ENCODE measurements around the gene PSMD14. TPM values are rescaled to one million over a fixed set of nuclear protein-coding genes. Genes with fewer than 3 reads are reported as not detected.

PSMD14 gene
- total and polyA plus RNA-seq, 2 donors (not counting 1 experiment from before 2014, with no cell fraction given): 69.2 to 87.5 TPM

GRCh38 chr2:161436411-161436810, 128.2 kb downstream of the PSMD14 start:
- Histone ChIP-seq H3K9me3 (ENCODE audit: control insufficient read depth, insufficient read depth, low read depth, low read length) (no peaks in the 10 kb centered on the region), H3K4me2 (ENCODE audit: extremely low read depth, insufficient read depth, low read length) (peak overlapping the region; percentile 40)
- DNase-seq (ENCODE audit: low read depth in 2 of 2): peak; percentile 89 to 94

DNA sequence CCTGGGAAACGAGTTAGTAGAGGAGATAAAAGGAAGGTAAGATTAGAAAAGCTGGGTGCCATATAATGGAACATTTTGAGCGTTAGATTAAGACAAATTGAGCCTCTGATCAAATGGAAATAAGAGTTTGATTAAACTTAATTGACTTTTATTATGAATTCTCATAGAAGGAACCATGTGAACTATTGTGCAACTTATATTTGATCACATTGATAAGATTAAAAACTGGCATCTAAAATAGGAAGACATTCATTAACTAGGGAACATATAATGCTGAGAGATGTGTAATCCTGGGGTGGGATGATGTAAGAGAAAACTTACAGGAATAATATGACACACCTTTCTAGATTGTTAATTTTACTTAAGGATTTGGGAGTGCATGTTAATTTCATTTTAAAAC, 130.4 kb downstream of the PSMD14 start:
- no peak overlapping the region for H3K9ac ChIP-seq (ENCODE audit: insufficient read depth, low read length)
- no peaks in the 10 kb centered on the region for H3K36me3 ChIP-seq (ENCODE audit: control insufficient read depth, insufficient read depth, low read length)
- no peak overlapping the region for H3K27ac ChIP-seq (ENCODE audit: insufficient read depth, low read length)
- no peak overlapping the region for H2AFZ ChIP-seq (ENCODE audit: low read length)
- DNase-seq (ENCODE audit: low read depth in 2 of 2): no peak
- TF ChIP-seq EZH2 (IDR thresholded peaks at IDR 0.05; ENCODE audit: low read length, missing control alignments): no peak
- TF ChIP-seq, protein P1, sequence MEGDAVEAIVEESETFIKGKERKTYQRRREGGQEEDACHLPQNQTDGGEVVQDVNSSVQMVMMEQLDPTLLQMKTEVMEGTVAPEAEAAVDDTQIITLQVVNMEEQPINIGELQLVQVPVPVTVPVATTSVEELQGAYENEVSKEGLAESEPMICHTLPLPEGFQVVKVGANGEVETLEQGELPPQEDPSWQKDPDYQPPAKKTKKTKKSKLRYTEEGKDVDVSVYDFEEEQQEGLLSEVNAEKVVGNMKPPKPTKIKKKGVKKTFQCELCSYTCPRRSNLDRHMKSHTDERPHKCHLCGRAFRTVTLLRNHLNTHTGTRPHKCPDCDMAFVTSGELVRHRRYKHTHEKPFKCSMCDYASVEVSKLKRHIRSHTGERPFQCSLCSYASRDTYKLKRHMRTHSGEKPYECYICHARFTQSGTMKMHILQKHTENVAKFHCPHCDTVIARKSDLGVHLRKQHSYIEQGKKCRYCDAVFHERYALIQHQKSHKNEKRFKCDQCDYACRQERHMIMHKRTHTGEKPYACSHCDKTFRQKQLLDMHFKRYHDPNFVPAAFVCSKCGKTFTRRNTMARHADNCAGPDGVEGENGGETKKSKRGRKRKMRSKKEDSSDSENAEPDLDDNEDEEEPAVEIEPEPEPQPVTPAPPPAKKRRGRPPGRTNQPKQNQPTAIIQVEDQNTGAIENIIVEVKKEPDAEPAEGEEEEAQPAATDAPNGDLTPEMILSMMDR (conservative IDR thresholded peaks at IDR 0.05 in 1 of 2, IDR thresholded peaks at IDR 0.05 in 1 of 2; ENCODE audit: low read depth in 1 of 2, low read length in 2 of 2): no peak
- H3K4me1 ChIP-seq (ENCODE audit: control insufficient read depth, extremely low read depth, insufficient read depth, low read length): no peaks in the 10 kb centered on the region
- no peaks in the 10 kb centered on the region for H3K9me3 ChIP-seq (ENCODE audit: control insufficient read depth, insufficient read depth, low read depth, low read length)
- H3K79me2 ChIP-seq (ENCODE audit: control insufficient read depth, insufficient read depth, low read length): no peaks in the 10 kb centered on the region
- no peaks in the 10 kb centered on the region for H4K20me1 ChIP-seq (ENCODE audit: control insufficient read depth, extremely low read depth, insufficient read depth, low read length)
- no peak overlapping the region for H3K4me2 ChIP-seq (ENCODE audit: extremely low read depth, insufficient read depth, low read length)
- no peak overlapping the region for H3K4me3 ChIP-seq (replicated peaks in 1 of 4; ENCODE audit: control extremely low read depth in 1 of 4, insufficient read depth in 1 of 4, low read depth in 3 of 4, low read length in 4 of 4)
- H3K27me3 ChIP-seq (ENCODE audit: control insufficient read depth, insufficient read depth, low read length): no peaks in the 10 kb centered on the region

More at GRCh38 chr2:161436411-161436810, 128.2 kb downstream of the PSMD14 start:
- no peak for TF ChIP-seq EZH2 (IDR thresholded peaks at IDR 0.05; ENCODE audit: low read length, missing control alignments)
- TF ChIP-seq, protein P1 (conservative IDR thresholded peaks at IDR 0.05 in 1 of 2, IDR thresholded peaks at IDR 0.05 in 1 of 2; ENCODE audit: low read depth in 1 of 2, low read length in 2 of 2): no peak
- H3K4me3 ChIP-seq (replicated peaks in 1 of 4; ENCODE audit: control extremely low read depth in 1 of 4, insufficient read depth in 1 of 4, low read depth in 3 of 4, low read length in 4 of 4): no peak overlapping the region
- no peaks in the 10 kb centered on the region for H3K4me1 ChIP-seq (ENCODE audit: control insufficient read depth, extremely low read depth, insufficient read depth, low read length)
- H2AFZ ChIP-seq (ENCODE audit: low read length): no peak overlapping the region
- no peaks in the 10 kb centered on the region for H4K20me1 ChIP-seq (ENCODE audit: control insufficient read depth, extremely low read depth, insufficient read depth, low read length)
- H3K27me3 ChIP-seq (ENCODE audit: control insufficient read depth, insufficient read depth, low read length): no peaks in the 10 kb centered on the region
- no peaks in the 10 kb centered on the region for H3K36me3 ChIP-seq (ENCODE audit: control insufficient read depth, insufficient read depth, low read length)
- H3K27ac ChIP-seq (ENCODE audit: insufficient read depth, low read length): no peak overlapping the region
- no peaks in the 10 kb centered on the region for H3K79me2 ChIP-seq (ENCODE audit: control insufficient read depth, insufficient read depth, low read length)
- no peak overlapping the region for H3K9ac ChIP-seq (ENCODE audit: insufficient read depth, low read length)

- no peak for DNase-seq (ENCODE audit: low read depth in 2 of 2)
- H3K79me2 ChIP-seq (ENCODE audit: control insufficient read depth, insufficient read depth, low read length): no peaks in the 10 kb centered on the region
- H3K9ac ChIP-seq (ENCODE audit: insufficient read depth, low read length): no peak overlapping the region
Observed at GRCh38 chr2:161445097-161445496, 136.9 kb downstream of the PSMD14 start.

More at GRCh38 chr2:161445097-161445496, 136.9 kb downstream of the PSMD14 start:
- H2AFZ ChIP-seq (ENCODE audit: low read length): no peak overlapping the region
- no peak overlapping the region for H3K4me2 ChIP-seq (ENCODE audit: extremely low read depth, insufficient read depth, low read length)
- peaks cover 2% of the 10 kb centered on the region for H3K27me3 ChIP-seq (ENCODE audit: control insufficient read depth, insufficient read depth, low read length)
- no peak overlapping the region for H3K27ac ChIP-seq (ENCODE audit: insufficient read depth, low read length)
- no peaks in the 10 kb centered on the region for H4K20me1 ChIP-seq (ENCODE audit: control insufficient read depth, extremely low read depth, insufficient read depth, low read length)
- no peaks in the 10 kb centered on the region for H3K9me3 ChIP-seq (ENCODE audit: control insufficient read depth, insufficient read depth, low read depth, low read length)
- no peaks in the 10 kb centered on the region for H3K4me1 ChIP-seq (ENCODE audit: control insufficient read depth, extremely low read depth, insufficient read depth, low read length)
- H3K4me3 ChIP-seq (replicated peaks in 1 of 4; ENCODE audit: control extremely low read depth in 1 of 4, insufficient read depth in 1 of 4, low read depth in 3 of 4, low read length in 4 of 4): no peak overlapping the region
- H3K36me3 ChIP-seq (ENCODE audit: control insufficient read depth, insufficient read depth, low read length): no peaks in the 10 kb centered on the region
- TF ChIP-seq, protein P1 (conservative IDR thresholded peaks at IDR 0.05 in 1 of 2, IDR thresholded peaks at IDR 0.05 in 1 of 2; ENCODE audit: low read depth in 1 of 2, low read length in 2 of 2): no peak
- no peak for TF ChIP-seq EZH2 (IDR thresholded peaks at IDR 0.05; ENCODE audit: low read length, missing control alignments)

Data from fibroblast of lung (primary cell).